ENCODE results near the gene EMC9. TPM values are rescaled to one million over a fixed set of nuclear protein-coding genes. Genes with fewer than 3 reads are reported as not detected.
"Not testable (repeated sequence)": the region's sequence is repeated elsewhere in the genome, so short reads cannot be mapped to it uniquely, and the experiment has no call there.

EMC9 gene
- polyA plus RNA-seq, 3 donors = 19.8 to 29.7 (median 21.1) TPM

DNA sequence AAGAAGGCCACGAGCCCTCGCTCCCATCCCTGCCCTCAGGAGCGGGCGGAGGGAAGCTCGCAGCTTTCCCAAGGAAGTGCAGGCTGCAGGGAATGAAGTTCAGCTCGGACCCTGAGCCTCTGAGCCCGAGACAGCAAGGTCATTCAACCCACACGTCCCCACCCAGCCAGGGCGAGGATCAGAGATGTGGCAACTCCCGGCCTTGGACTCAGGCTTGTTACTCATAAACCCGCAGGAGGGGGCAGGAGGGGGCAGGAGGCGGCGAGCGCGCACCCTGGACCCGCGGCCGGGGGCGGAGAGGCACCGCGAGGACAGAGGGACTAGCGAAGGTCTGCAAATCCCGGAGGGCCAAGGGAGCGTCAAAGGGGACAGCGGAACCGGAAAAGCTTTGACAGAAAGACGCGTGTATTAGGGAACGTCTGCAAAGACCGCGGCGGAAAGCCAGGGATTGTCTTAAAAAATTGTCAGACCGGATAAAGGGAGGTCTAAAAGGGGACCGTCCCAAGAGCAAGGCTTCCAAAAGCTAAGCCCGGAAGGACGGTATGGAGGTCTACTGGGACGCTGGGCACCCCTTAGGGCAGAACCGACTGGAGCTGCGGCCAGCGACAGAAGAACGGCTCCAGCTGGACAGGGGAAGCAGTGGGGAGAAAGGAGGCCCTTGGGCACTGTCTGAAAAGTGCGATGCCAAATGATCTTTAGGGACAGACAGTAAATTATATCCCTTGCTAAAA lies 27.4 kb downstream of the EMC9 start:
- DNase-seq = peak; percentile 88

DNA sequence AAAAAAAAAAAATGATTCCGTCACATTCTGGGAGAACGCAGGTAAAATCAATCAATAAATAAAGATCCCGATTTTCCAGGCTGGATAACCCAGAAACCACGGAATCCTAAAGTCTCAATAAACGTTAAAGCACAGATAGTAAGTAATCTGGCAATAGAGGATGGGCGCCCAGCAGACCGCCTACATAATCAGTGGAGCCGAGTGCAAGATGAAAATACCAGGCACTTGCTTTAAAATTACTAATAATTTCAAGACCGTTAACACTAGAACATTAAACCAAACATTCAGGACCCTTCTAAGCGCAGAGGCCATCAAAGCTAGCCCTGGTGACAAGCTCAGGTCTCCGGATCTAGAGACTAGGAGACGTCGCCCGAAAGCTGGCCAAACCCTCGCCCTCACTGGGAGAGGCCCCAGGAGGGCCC lies 28.0 kb downstream of the EMC9 start:
- no peak for DNase-seq

DNA sequence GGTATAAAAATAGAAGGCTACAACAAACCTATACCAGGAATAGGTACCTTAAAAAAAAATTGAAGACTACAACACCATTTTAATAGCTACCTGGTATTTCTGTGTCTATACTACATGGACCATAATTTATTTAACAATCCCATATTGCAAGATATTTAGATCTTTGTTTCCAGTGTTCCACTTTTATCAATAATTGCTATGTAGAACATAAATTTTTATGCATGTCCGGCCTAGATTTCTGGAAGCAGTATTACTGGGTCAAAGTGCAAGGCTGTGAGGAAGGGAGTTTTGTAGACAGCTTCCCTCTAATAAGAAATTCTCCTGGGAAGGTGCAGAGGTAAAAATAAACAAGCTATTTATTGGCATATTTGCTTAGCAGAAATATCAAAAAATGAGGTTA lies 30.9 kb downstream of the EMC9 start:
- no peak for DNase-seq

DNA sequence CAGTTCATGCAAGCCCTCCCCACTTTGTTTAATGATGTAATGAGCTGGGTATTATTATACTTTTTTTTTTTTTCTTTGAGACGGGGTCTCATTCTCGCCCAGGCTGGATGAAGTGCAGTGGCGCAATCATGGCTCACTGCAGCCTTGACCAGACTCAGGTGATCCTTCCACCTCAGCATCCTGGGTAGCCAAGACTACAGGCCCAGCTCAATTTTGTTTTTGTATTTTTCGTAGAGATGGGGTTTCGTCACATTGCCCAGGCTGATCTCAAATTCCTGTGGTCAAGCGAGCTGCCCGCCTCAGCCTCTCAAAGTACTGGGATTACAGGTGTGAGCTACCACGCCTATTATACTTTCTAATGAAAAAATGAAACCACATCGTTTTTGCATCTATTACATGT lies 31.3 kb downstream of the EMC9 start:
- DNase-seq = no peak

DNA sequence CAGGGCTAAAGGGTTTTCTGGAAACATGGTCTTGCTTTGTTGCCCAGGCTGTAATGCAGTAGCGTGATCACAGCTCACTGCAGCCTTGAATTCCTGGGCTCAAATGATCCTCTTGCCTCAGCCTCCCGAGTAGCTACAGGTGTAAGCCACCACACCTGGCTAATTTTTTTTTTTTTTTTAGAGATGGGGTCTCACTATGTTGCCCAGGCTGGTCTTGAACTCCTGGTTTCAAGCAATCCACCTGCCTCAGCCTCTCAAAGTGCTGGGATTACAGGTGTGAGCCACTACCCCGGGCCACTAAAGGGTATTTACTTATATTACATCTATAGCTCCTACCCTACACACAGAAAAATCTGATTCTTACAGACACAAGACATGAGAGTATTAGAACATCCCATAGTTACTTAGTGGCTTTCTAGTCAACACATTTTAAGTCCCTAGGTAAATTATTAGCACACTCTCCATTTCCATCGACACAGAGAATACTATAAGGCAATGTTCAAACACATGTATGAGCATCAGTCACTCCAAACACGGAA lies 33.0 kb downstream of the EMC9 start:
- DNase-seq = no peak

DNA sequence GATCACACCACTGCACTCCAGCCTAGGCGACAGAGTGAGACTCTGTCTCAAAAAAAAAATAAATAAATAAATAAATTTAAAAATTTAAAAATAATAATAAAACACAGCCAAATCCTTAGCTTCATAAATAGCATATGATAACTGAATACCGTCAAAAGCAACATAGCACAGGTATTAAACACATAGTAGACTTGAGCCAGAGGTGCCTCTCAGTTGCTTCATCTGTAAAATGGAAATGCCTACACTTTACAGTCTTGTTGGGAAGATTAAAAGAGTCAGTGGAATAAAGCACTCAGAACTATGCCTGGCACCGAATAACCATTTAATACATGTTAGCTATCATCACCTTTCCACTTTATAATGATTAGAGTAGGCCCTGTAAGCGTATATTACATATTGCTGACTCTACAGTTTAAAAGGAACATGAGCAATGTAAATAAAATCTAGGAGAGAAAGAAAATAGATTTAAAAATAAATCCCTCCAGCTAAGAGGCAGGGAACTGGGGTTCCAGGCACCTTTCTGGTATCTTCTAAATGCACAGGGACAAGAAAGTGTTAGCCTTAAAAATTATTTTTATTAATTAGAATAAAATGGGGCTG lies 34.6 kb downstream of the EMC9 start:
- no peak for DNase-seq

DNA sequence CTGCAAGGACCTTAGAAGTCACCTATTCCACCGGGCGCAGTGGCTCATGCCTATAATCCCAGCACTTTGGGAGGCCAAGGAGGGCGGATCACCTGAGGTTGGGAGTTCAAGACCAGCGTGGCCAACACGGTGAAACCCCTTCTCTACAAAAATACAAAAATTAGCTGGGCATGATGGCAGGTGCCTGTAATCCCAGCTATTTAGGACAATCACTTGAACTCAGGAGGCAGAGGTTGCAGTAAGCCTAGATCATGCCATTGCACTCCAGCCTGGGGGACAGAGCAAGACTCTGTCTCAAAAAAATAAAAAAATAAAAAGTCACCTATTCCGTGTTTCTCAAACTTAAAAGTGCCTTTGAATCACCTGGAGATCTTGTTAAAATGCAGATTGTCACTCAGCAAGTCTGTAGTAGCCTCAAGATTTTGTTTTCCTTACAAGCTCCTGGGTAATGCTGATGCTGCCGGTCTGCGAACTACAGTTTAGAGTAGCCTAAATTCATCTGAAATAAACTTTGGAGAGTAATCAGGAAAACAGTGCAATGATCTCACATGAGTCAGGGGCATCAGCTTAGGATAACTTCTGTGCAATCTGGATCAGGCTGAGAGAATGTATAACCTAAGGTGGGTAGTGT lies 35.7 kb downstream of the EMC9 start:
- DNase-seq = not testable (repeated sequence)

DNA sequence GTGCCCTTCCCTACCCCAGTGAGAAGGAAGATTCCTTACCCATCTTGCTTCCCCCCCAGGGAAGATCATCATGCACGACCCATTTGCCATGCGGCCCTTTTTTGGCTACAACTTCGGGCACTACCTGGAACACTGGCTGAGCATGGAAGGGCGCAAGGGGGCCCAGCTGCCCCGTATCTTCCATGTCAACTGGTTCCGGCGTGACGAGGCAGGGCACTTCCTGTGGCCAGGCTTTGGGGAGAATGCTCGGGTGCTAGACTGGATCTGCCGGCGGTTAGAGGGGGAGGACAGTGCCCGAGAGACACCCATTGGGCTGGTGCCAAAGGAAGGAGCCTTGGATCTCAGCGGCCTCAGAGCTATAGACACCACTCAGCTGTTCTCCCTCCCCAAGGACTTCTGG lies 37.9 kb downstream of the EMC9 start:
- DNase-seq = no peak

DNA sequence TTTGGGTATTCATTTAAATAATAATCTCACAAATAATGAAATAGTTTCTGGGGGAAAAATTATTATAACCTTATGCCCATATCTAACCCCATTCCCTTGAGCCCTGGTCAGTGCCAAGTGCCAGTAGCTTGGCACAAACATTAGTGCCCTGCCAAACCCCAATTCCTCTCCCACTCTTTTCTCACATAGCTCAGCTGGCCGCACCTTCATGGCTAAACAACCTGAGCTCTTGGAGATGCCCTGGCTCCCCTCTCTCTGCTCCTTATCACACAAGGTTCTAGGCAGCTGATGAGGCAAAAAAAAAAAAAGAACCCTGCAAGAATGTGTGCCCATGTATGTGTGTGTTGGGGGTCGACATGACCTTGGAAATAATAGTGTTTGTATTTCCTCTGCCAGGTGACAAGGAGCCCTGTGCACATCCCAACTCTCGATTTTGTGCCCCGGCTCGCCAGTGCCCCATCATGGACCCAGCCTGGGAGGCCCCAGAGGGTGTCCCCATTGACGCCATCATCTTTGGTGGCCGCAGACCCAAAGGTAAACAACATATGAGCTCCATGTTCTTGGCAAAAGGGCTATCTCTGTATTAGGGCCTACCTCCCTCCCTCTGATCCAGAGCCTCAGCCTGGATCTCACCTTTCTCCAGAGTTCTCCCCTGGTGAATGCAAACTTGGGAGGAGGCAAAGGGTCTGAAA lies 38.9 kb downstream of the EMC9 start:
- DNase-seq = no peak

DNA sequence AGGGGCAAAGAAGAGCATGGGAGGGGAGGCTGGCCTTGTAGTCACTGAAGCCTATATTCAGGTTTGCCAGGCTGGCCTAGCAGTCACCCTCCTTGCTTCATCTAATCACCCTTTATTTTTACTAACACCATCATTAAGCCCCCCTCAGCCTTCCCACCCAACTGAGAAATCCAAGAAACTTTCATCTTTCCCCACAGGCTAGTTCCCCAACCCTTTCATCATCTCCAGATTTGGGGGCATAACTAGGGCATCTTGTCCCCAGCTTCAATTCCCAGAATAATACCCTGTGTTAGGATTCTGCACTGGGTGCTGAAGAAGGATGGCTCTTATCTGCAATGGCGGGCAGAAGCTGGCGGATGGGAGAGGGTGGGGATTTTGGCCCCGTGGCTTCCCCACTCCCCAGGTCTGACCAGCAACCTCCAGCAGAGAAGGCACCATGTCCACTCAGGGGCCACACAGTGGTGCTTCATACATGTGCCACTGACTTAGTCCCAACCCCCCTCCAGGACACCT lies 40.4 kb downstream of the EMC9 start:
- no peak for DNase-seq

DNA sequence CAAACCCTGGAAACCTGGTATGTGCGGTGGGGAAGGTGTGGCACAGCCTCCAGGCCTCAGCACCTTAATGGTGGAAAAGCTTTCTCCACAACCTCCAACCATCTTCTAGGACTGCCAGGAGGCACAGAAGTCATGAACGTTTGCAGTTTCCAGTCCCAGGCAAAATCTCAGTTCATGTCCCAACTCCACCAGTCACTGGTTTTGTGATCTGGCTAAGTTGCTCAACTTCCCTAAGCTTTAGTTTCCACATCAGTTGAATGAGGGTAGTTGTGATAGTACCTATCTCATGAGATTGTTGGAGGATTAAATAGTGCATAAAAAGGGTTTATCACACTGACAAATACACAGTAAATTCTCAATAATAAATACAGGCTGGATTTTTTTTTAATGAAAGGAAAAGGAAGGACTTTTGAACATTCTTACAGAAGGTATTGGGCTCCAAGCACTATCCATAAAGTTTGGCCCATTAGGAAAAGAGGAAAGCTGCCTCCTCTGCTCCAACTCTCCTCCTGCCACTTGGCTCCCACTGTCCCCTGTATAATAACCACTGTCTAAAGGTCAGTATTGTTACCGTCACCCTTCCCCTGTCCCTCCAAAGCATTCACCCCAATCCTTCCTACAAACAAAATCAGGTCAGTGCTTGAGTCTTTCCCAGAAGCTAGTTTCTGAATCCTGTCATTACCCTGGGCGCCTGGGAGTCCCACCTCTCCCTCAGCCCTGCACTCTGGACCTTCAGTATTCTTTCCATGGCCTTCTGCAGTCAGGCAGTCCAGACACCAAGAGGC lies 41.0 kb downstream of the EMC9 start:
- DNase-seq = no peak

DNA sequence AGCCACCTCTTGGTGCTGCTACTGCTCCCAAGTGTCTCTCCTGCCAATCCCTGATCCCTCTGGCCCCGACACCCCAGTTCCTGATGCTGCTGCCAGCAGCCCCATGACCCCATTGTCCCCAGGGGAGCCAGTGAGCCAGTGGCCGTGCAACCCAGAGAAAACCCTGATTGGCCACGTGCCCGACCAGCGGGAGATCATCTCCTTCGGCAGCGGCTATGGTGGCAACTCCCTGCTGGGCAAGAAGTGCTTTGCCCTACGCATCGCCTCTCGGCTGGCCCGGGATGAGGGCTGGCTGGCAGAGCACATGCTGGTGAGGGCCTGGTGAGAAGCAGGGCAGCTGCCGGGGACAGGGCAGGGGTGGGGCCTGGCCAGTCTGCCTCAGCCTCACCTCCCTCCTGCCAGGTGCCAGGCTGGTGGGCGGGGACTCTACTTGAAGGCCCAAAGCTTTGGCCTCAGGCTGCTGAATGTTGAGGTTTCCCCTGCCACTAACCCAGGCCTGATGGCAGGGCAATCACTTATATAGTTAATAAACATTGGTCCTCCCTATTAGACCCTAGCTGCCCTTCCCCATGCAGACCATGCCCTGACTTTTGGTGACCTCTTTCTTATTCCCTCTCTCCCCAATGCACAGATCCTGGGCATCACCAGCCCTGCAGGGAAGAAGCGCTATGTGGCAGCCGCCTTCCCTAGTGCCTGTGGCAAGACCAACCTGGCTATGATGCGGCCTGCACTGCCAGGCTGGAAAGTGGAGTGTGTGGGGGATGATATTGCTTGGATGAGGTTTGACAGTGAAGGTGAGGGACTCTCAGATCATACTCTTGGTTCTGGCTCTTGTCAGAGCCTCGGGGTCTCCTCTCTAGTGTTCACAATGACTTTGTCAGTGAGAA lies 42.2 kb downstream of the EMC9 start:
- DNase-seq = no peak

DNA sequence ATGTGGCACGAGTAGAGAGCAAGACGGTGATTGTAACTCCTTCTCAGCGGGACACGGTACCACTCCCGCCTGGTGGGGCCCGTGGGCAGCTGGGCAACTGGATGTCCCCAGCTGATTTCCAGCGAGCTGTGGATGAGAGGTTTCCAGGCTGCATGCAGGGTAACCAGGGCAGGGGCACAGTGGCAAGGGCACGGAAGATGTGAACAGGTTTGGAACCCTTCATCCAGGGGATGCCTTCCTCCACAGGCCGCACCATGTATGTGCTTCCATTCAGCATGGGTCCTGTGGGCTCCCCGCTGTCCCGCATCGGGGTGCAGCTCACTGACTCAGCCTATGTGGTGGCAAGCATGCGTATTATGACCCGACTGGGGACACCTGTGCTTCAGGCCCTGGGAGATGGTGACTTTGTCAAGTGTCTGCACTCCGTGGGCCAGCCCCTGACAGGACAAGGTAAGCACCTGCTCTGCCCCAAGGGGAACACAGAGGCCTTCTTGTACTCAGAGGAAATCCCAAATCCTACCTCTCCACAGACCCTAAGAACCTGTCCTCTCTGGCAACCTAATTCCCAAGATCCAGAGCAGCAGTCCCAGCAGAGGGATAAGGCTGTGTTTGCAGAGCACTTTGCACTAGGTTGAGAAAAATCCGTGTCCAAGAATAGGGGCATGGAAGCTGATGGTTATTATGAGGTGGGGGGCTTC lies 43.0 kb downstream of the EMC9 start:
- no peak for DNase-seq

DNA sequence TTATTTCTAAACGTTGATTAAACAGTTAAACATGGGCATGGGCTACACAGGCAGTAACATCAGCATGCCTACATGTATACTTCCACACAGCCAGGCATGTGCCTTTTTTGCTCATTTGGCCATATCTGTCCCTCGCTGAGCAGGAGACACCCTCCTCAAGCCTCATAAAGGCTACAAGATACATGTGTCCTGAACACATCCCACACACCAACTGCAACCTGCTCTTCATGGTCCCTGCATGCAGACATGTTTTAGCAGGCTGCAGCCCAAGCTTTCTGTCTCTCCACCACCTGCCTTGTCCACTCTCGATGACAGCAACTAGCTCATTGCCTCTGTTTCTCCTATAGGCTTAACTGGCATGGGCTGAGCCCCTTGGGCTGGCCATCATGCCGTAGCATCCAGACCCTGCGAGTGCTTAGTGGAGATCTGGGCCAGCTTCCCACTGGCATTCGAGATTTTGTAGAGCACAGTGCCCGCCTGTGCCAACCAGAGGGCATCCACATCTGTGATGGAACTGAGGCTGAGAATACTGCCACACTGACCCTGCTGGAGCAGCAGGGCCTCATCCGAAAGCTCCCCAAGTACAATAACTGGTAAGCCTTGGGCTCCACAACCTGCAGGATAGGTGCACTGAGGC lies 44.7 kb downstream of the EMC9 start:
- DNase-seq = no peak

DNA sequence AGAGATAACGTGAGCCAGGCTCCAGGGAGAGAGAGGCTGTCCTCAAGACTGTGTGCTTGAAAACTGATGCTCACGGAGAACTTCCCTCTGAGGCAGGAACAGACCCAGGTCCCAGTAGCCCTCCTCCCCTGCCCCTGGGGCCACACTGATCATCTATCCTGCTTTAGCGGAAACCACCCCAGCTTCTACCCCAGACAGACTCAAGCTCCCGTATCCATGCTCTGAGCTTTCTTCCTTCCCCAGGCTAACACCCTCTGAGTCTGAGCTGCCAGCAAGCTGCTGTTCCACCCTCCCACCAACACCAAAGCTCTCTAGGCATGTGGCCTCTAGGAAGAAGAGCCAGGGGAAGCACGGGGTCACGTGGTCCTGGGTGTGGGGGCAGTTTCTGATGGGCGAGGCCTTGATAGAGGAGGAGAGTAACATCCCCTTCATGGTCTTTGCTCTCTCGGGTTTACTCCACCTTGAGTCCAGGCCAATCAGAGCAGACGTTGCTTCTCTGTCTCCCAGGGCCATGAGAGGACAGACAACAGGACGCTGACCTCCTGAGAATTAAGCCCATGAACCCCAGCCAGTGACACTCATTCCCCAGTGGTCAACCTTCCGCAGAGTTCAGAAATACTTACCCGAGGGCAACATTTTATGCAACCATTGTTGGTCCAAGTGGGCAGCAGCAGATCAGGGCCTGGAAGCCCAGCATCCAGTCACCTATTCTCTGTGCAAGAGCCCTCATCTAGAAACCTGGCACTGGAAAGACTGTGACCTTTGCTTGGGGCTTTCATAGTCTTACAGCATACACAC lies 45.9 kb downstream of the EMC9 start:
- DNase-seq = no peak

DNA sequence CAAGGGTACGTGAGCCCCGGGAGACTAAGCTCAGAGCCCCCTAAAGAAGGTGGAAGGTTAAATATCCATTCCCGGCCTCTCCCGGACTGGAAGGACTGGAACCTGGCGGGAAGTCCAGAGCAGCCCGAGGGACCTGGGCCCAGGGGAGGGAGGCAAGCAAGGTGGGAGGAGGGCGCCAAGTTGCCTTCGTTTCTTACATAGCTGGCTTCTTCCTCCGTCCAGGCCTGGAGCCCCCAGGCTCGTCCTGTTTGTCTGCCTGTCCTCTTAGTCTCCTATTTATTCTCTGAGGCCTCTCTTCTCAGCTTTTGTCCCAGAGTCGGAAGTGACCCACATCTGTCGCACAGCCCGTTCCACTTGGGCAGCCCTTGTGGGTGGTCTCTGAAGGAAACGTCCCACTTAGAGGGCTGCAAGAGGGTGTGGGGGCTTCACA lies 46.5 kb downstream of the EMC9 start:
- no peak for DNase-seq

DNA sequence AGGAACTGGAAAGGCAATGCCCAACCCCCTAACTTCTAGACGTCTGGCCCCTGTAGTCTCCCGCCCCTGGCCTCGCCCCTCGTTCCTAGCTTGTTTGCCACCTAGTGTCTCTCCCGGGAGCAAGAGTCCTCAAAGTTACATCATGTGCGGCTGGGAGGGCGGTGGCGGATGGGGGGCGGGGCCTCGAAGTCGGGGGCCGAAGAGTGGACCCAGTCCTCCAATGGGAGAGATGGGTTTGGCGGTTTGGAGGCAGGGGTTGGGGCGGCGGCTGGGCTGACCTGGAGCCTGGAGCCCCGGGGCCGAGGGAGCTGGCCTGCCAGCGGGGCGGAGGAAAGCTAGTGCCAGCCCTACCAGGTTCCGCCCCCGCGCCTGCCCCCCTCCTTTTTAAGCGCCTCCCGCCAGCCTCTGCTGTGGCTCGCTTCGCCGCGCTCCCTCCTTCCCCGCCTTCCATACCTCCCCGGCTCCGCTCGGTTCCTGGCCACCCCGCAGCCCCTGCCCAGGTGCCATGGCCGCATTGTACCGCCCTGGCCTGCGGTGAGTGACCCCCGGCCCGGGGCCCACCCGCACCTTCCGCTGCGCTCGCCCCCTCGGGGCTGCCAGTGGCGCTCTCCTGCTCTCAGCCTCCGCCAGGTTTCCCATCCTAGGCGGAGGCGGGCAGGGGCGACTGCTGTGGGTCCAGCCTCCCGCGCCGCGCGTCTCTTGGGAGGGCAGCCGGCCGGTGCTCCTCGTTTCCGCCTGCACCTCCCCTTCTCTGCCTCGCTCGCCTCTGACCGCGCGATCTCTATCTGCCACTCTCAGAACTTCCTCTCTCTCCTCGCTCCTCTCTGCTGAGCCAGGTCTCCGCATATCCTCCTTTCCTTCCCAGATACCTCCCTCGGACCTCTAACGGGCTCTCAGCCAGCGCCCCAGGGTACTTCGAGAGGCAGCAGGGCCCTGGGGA lies 47.2 kb downstream of the EMC9 start, which contains the start of gene PCK2:
Gene PCK2, plus strand, starts transcription at position 411 of the 940 bp plus-strand sequence. Its CDS starts 95 bp downstream, at position 506.
- peak; percentile 78 for DNase-seq
